H1 (cell line): ENCODE measurements around the gene ZSCAN25. TPM values are rescaled to one million over a fixed set of nuclear protein-coding genes. Genes with fewer than 3 reads are reported as not detected.

ENCODE experiments used
- CTCF ChIA-PET: fragments of 300-600 bp; sonication (Branson Sonifier 250); formaldehyde crosslinking; loops from one replicate; lab custom pipeline; 2021; ENCODE audit not compliant: partially characterized antibody; lab: Charles Lee
- POLR2A ChIA-PET: fragments of 300-600 bp; sonication (Branson Sonifier 250); formaldehyde crosslinking; loops from one replicate; lab custom pipeline; 2021; ENCODE audit warnings: inconsistent platforms; ENCODE audit not compliant: partially characterized antibody; lab: Charles Lee
- DNase-seq, 2 experiments: peaks; one replicate each; pipeline versions ENCODE4 v3.0.0 to v3.0.0-alpha.2; 2010 to 2022; ENCODE audit warnings: low spot score in 2 of 2, low read depth in 1 of 2, mixed read lengths in 1 of 2
- FAIRE-seq: peaks from 2 replicates; lab custom pipeline; 2011; peaks lifted over from hg19 to GRCh38; lab: Jason Lieb, UNC
- H2AFZ ChIP-seq: 2 replicates; pipeline ENCODE4 v1.8.1; 2012; ENCODE audit warnings: low read length, inconsistent platforms
- H2AK5ac ChIP-seq: 2 replicates; pipeline ENCODE4 v1.6.1; 2013; ENCODE audit warnings: low read depth, low read length
- H2BK120ac ChIP-seq: replicated peaks from 2 replicates; pipeline ENCODE3; 2013; ENCODE audit warnings: low read depth, low read length, inconsistent platforms
- H2BK12ac ChIP-seq: 2 replicates; pipeline ENCODE4 v1.6.1; 2013; ENCODE audit warnings: low read depth, low read length
- H2BK15ac ChIP-seq: 2 replicates; pipeline ENCODE4 v1.6.1; 2013; ENCODE audit warnings: low read length
- H2BK20ac ChIP-seq: 2 replicates; pipeline ENCODE4 v1.6.1; 2013; ENCODE audit warnings: low read length
- H2BK5ac ChIP-seq: 2 replicates; pipeline ENCODE4 v1.6.1; 2013; ENCODE audit warnings: low read depth, low read length
- H3K14ac ChIP-seq: 2 replicates; pipeline ENCODE4 v1.6.1; 2013; ENCODE audit warnings: inconsistent platforms; ENCODE audit not compliant: insufficient read length
- H3K18ac ChIP-seq: 2 replicates; pipeline ENCODE4 v1.6.1; 2013; ENCODE audit warnings: low read length; ENCODE audit errors: extremely low read depth
- H3K23ac ChIP-seq: 2 replicates; pipeline ENCODE4 v1.6.1; 2013; ENCODE audit warnings: inconsistent platforms; ENCODE audit not compliant: insufficient read length
- H3K23me2 ChIP-seq: 2 replicates; pipeline ENCODE4 v1.6.1; 2013; ENCODE audit warnings: low read depth, low read length
- H3K27ac ChIP-seq: 2 replicates; pipeline ENCODE4 v1.6.1; 2011; ENCODE audit warnings: low read depth, low read length, inconsistent platforms
- H3K27me3 ChIP-seq, 4 experiments: replicated peaks in 1 of 4; 1 replicate in 1 of 4; 2 replicates in 3 of 4; pipeline versions ENCODE4 v1.6.1 to v1.8.1; 2011 to 2013; ENCODE audit warnings: low read length in 3 of 4, mild to moderate bottlenecking in 3 of 4, inconsistent platforms in 2 of 4, mixed read lengths in 2 of 4, moderate library complexity in 1 of 4; ENCODE audit not compliant: control insufficient read depth in 3 of 4, insufficient read depth in 3 of 4; ENCODE audit errors: extremely low read depth in 1 of 4
- H3K36me3 ChIP-seq, 4 experiments: 2 replicates each; pipeline versions ENCODE4 v1.6.1 to v1.8.1; 2011 to 2013; ENCODE audit warnings: mild to moderate bottlenecking in 4 of 4, low read length in 3 of 4, moderate library complexity in 2 of 4, control low read depth in 1 of 4, inconsistent platforms in 1 of 4; ENCODE audit not compliant: insufficient read depth in 4 of 4, control insufficient read depth in 2 of 4
- H3K4ac ChIP-seq: replicated peaks from 2 replicates; pipeline ENCODE3; 2013; ENCODE audit warnings: low read length, low read depth, mixed read lengths, inconsistent platforms; ENCODE audit not compliant: insufficient read length
- H3K4me1 ChIP-seq, 4 experiments: replicated peaks in 1 of 4; 1 replicate in 1 of 4; 2 replicates in 3 of 4; pipeline versions ENCODE4 v1.6.1 to v1.8.1; 2011 to 2013; ENCODE audit warnings: low read length in 3 of 4, inconsistent platforms in 2 of 4, mixed read lengths in 1 of 4; ENCODE audit not compliant: insufficient read depth in 4 of 4, control insufficient read depth in 3 of 4
- H3K4me2 ChIP-seq, 2 experiments: 2 replicates each; pipeline versions ENCODE4 v1.6.1 to v1.8.1; 2011 to 2013; ENCODE audit warnings: low read depth in 2 of 2, low read length in 2 of 2, control low read depth in 1 of 2, inconsistent platforms in 1 of 2, mild to moderate bottlenecking in 1 of 2; ENCODE audit not compliant: insufficient read depth in 1 of 2
- H3K4me3 ChIP-seq, 4 experiments: fragments of 200-600, 300-600 bp in 1 of 4; sonication (generic), shearing (Covaris generic), sonication (Bioruptor Twin) in 1 of 4; 2 replicates each; pipeline versions ENCODE4 v1.5.1 to v1.8.1; 2011 to 2016; ENCODE audit warnings: low read length in 4 of 4, low read depth in 3 of 4, control low read depth in 2 of 4, inconsistent platforms in 2 of 4, mild to moderate bottlenecking in 2 of 4, mixed read lengths in 1 of 4, moderate library complexity in 1 of 4; ENCODE audit not compliant: insufficient read depth in 2 of 4; ENCODE audit errors: extremely low read depth in 1 of 4
- H3K56ac ChIP-seq: replicated peaks from 2 replicates; pipeline ENCODE3; 2013; ENCODE audit warnings: low read depth, mild to moderate bottlenecking, mixed read lengths, low read length, inconsistent platforms; ENCODE audit not compliant: insufficient read length
- H3K79me1 ChIP-seq: 2 replicates; pipeline ENCODE4 v1.6.1; 2013; ENCODE audit warnings: low read depth, low read length, control low read depth
- H3K79me2 ChIP-seq, 2 experiments: 2 replicates each; pipeline versions ENCODE4 v1.6.1 to v1.8.1; 2012 to 2013; ENCODE audit warnings: low read length in 2 of 2, mild to moderate bottlenecking in 2 of 2, inconsistent platforms in 1 of 2; ENCODE audit not compliant: insufficient read depth in 2 of 2, control insufficient read depth in 1 of 2
- H3K9ac ChIP-seq, 4 experiments: replicated peaks in 1 of 4; 1 replicate in 1 of 4; 2 replicates in 3 of 4; pipeline versions ENCODE4 v1.6.1 to v1.8.1; 2011 to 2013; ENCODE audit warnings: low read depth in 3 of 4, low read length in 3 of 4, control low read depth in 2 of 4, mild to moderate bottlenecking in 2 of 4, moderate library complexity in 2 of 4, inconsistent platforms in 1 of 4; ENCODE audit errors: extremely low read depth in 1 of 4
- H3K9me3 ChIP-seq, 2 experiments: 2 replicates each; pipeline versions ENCODE4 v1.6.1 to v1.8.1; 2012 to 2013; ENCODE audit warnings: mild to moderate bottlenecking in 2 of 2, moderate library complexity in 2 of 2, control low read depth in 1 of 2, inconsistent platforms in 1 of 2, low read depth in 1 of 2, low read length in 1 of 2, mixed read lengths in 1 of 2; ENCODE audit not compliant: insufficient read depth in 2 of 2
- H4K20me1 ChIP-seq, 2 experiments: replicated peaks in 1 of 2; 2 replicates each; pipeline versions ENCODE3 to v1.8.1; 2011 to 2013; ENCODE audit warnings: inconsistent platforms in 2 of 2, low read length in 2 of 2, mild to moderate bottlenecking in 1 of 2; ENCODE audit not compliant: insufficient read depth in 2 of 2, control insufficient read depth in 1 of 2
- H4K5ac ChIP-seq: 2 replicates; pipeline ENCODE4 v1.6.1; 2013; ENCODE audit warnings: low read length, low read depth, mixed read lengths, inconsistent platforms; ENCODE audit not compliant: insufficient read length
- H4K8ac ChIP-seq: 2 replicates; pipeline ENCODE4 v1.8.0; 2013; ENCODE audit warnings: mild to moderate bottlenecking, moderate library complexity, low read length, inconsistent platforms; ENCODE audit not compliant: insufficient read depth; ENCODE audit errors: extremely low read depth
- H4K91ac ChIP-seq: replicated peaks from 2 replicates; pipeline ENCODE3; 2013; ENCODE audit warnings: low read length, mixed read lengths, inconsistent platforms; ENCODE audit not compliant: insufficient read length
- CBX8 ChIP-seq: fragments of 300-800, 300-1000 bp; sonication (generic); IDR thresholded peaks from 2 replicates; pipeline ENCODE4 v1.7.1; 2016; ENCODE audit warnings: low read depth, low read length, borderline replicate concordance
- CHD1 ChIP-seq: IDR thresholded peaks from 2 replicates; pipeline ENCODE4 v1.6.1; 2012; ENCODE audit warnings: low read depth, low read length, improper control_type of control experiment
- CREB1 ChIP-seq: IDR thresholded peaks from 2 replicates; pipeline ENCODE4 v1.6.1; 2012; ENCODE audit warnings: inconsistent platforms
- KDM1A ChIP-seq: fragments of 200-600, 300-600 bp; sonication (generic); IDR thresholded peaks from 2 replicates; pipeline ENCODE4 v1.7.1; 2016; ENCODE audit warnings: mild to moderate bottlenecking, low read length, borderline replicate concordance
- MAFK ChIP-seq: IDR thresholded peaks from 2 replicates; pipeline ENCODE4 v1.6.1; 2012; ENCODE audit warnings: low read depth, mild to moderate bottlenecking, improper control_type of control experiment, low read length
- POLR2A ChIP-seq, 2 experiments: IDR thresholded peaks; 1 replicate in 1 of 2; 2 replicates in 1 of 2; pipeline ENCODE4 v1.6.1; 2011; ENCODE audit warnings: low read depth in 2 of 2, low read length in 2 of 2, mild to moderate bottlenecking in 2 of 2; ENCODE audit errors: control extremely low read depth in 1 of 2
- RNF2 ChIP-seq: fragments of 200-900, 300-1000 bp; sonication (generic); IDR thresholded peaks from 2 replicates; pipeline ENCODE4 v1.7.1; 2016; ENCODE audit warnings: borderline replicate concordance, low read depth, mild to moderate bottlenecking, antibody characterized with exemption, low read length; ENCODE audit not compliant: poor library complexity, severe bottlenecking; ENCODE audit errors: missing control alignments
- SIRT6 ChIP-seq: IDR thresholded peaks from one replicate; pipeline ENCODE4 v1.7.1; 2012; ENCODE audit warnings: low read length, inconsistent platforms
- SP1 ChIP-seq: IDR thresholded peaks from 2 replicates; pipeline ENCODE4 v1.6.1; 2011; ENCODE audit warnings: low read depth, low read length
- SUZ12 ChIP-seq: fragments of 200-600 bp; sonication (generic); IDR thresholded peaks from 2 replicates; pipeline ENCODE4 v1.6.1; 2012; ENCODE audit warnings: mild to moderate bottlenecking, inconsistent platforms, low read length, moderate library complexity, mixed read lengths
- TEAD4 ChIP-seq: IDR thresholded peaks from 2 replicates; pipeline ENCODE4 v1.6.1; 2012; ENCODE audit warnings: low read depth, low read length, inconsistent platforms, mixed read lengths
- WGBS, 2 experiments: shearing (Covaris generic) in 1 of 2; methylation state at CpG; one replicate each; pipeline versions ENCODE4 v1.1.6 to v1.1.7; 2013 to 2015; ENCODE audit warnings: low lambda C conversion rate in 2 of 2, mixed read lengths in 2 of 2, inconsistent platforms in 1 of 2, low coverage in 1 of 2, missing lambda C conversion rate in 1 of 2; ENCODE audit not compliant: insufficient replicate concordance in 2 of 2, insufficient coverage in 1 of 2, insufficient read length in 1 of 2; ENCODE audit errors: extremely low coverage in 1 of 2, missing lambda C conversion rate in 1 of 2; 5-methylcytosine and 5-hydroxymethylcytosine counted together
- polyA plus RNA-seq, 7 experiments: library from polyadenylated mRNA; depleted of rRNA in 3 of 7; stranded (reverse) in 5 of 7; unstranded in 2 of 7; fragments of >200 nt in 5 of 7; fragments of 200-250 nt in 2 of 7; gene quantifications; 1 replicate in 5 of 7; 2 replicates in 1 of 7; 4 replicates in 1 of 7; pipeline versions ENCODE4 v1.2.1 to v1.2.3, GENCODE V29; 2011 to 2013; ENCODE audit warnings: missing spikeins in 2 of 7, mixed read lengths in 2 of 7
- total RNA-seq: library from RNA; stranded (reverse); fragmentation: NEBNext Ultra II Directional; extraction: Animal tissue kit (Norgen Biotek cat#: 25700); gene quantifications from 2 replicates; pipeline ENCODE4 v1.2.1, GENCODE V29; 2021
- TF ChIP-seq, protein P1 (sequence below): IDR thresholded peaks from 2 replicates; pipeline ENCODE4 v1.6.1; 2012; ENCODE audit warnings: low read length, inconsistent platforms

Gene ZSCAN25
- total and polyA plus RNA-seq, 2 of the 8 experiments (the other 6 are each of a cell fraction or from before 2014, with no cell fraction given) = 10.1 to 18.6 TPM

DNA sequence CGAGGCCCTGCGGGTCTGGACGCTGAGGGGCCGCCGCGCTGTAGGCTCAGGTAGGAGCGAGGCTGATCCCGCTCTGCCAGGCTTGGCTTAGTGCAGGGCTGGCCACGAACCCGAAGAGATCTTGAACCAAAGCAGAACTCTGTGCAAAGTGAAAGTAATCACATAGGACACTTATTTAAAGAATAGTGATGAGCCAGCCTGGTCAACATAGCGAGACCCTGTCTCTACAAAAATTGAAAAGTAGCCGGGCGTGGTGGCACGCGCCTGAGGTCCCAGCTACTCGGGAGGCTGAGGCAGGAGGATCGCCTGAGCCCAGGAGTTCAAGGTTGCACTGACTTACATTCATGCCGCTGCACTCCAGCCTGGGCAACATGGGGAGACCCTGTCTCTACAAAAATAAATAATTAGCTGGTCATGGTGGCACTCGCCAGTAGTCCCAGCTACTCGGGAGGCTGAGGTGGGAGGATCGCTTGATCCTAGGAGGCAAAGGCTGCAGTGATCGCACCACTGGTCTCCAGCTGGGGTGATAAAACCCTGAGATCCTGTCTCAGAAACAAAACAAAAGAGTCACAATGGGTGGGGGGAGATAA, 541 bp downstream of the ZSCAN25 start:
- Histone ChIP-seq H3K4me2 (peak overlapping the region; percentile 54 to 98), H3K27me3 (no peaks in the 10 kb centered on the region), H2AFZ (no peak overlapping the region), H2BK20ac (no peak overlapping the region), H4K20me1 (peaks cover 0 to 4% of the 10 kb centered on the region in 2 experiments), H3K4ac (no peak overlapping the region), H2BK12ac (no peak overlapping the region), H3K79me2 (peaks cover 0 to 12% of the 10 kb centered on the region in 2 experiments; a peak in 1 of 4 replicates), H3K23me2 (peaks cover 7% of the 10 kb centered on the region), H3K27ac (0 out of 2 replicates have a peak overlapping the region, but pooled peaks have one; percentile 96), H3K18ac (no peak overlapping the region), H2BK5ac (peak overlapping the region; percentile 45; the same call in 1 of the 2 replicates), H2BK15ac (no peak overlapping the region), H3K56ac (peak overlapping the region; percentile 3), H3K4me1 (no peaks in the 10 kb centered on the region; a peak in 2 of 7 replicates), H3K14ac (no peak overlapping the region), H4K8ac (peak overlapping the region; percentile 90), H3K79me1 (peaks cover 8% of the 10 kb centered on the region), H3K9me3 (no peaks in the 10 kb centered on the region), H2BK120ac (no peak overlapping the region), H3K9ac (peak overlapping the region; percentile 83 to 99 (median 93)), H3K4me3 (peak overlapping the region; percentile 88 to 96 (median 94)), H4K5ac (no peak overlapping the region), H3K23ac (no peak overlapping the region), H2AK5ac (no peak overlapping the region), H4K91ac (no peak overlapping the region), H3K36me3 (peaks cover 8 to 37% (median 29%) of the 10 kb centered on the region in 4 experiments)
- DNase-seq (no peak), FAIRE-seq (no peak)
- ChIA-PET CTCF (interaction anchor here (0.6 to 4.1 kb wide), 13 partner anchors 10 to 387 kb away, joined by 3 to 28 read pairs (median 5); partner anchors contain the start of genes TMEM225B and ZNF655), POLR2A (interaction anchor here (0.6 to 2.8 kb wide), 27 partner anchors 10 to 453 kb away, joined by 3 to 17 read pairs (median 4); partner anchors contain the start of genes FAM200A, TMEM225B, ZKSCAN1 and ZNF394)
- 40% methylated on average over 21 of the region's 22 CpGs; no CpG with 5 or more reads in 1 of the 2 experiments for WGBS, 2 experiments
- no peak for TF ChIP-seq CHD1
- no peak for TF ChIP-seq POLR2A (IDR thresholded peaks at IDR 0.05; ENCODE audit: control extremely low read depth in 1 of 2, low read depth in 2 of 2, low read length in 2 of 2)
- TF ChIP-seq KDM1A = no peak
- no peak for TF ChIP-seq TEAD4
- TF ChIP-seq, protein P1, sequence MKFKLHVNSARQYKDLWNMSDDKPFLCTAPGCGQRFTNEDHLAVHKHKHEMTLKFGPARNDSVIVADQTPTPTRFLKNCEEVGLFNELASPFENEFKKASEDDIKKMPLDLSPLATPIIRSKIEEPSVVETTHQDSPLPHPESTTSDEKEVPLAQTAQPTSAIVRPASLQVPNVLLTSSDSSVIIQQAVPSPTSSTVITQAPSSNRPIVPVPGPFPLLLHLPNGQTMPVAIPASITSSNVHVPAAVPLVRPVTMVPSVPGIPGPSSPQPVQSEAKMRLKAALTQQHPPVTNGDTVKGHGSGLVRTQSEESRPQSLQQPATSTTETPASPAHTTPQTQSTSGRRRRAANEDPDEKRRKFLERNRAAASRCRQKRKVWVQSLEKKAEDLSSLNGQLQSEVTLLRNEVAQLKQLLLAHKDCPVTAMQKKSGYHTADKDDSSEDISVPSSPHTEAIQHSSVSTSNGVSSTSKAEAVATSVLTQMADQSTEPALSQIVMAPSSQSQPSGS = no peak
- no peak for TF ChIP-seq SIRT6
- TF ChIP-seq SP1 = no peak
- TF ChIP-seq RNF2 = no peak
- no peak for TF ChIP-seq CREB1
- no peak for TF ChIP-seq MAFK
- no peak for TF ChIP-seq SUZ12
- TF ChIP-seq CBX8 = no peak
